HG03521 (cell line): ENCODE results near the gene CMTM2.
"Not testable (repeated sequence)": the region's sequence is repeated elsewhere in the genome, so short reads cannot be mapped to it uniquely, and the experiment has no call there.

Source experiments
- ATAC-seq: cut with Tn5 transposase; IDR thresholded peaks from one replicate; pipeline ENCODE4 v1.9.1; 2021; ENCODE audit warnings: mild to moderate bottlenecking, moderate library complexity; ENCODE audit not compliant: unreplicated experiment

CMTM2 gene

GRCh38 chr16:66581246-66581952 lies 2.1 kb downstream of the CMTM2 start:
- ATAC-seq = no peak

GRCh38 chr16:66585481-66586239 lies 6.4 kb downstream of the CMTM2 start:
- ATAC-seq = no peak

- ATAC-seq = no peak
These were observed 8.8 kb downstream of the CMTM2 start for GRCh38 chr16:66587881-66588600.

DNA sequence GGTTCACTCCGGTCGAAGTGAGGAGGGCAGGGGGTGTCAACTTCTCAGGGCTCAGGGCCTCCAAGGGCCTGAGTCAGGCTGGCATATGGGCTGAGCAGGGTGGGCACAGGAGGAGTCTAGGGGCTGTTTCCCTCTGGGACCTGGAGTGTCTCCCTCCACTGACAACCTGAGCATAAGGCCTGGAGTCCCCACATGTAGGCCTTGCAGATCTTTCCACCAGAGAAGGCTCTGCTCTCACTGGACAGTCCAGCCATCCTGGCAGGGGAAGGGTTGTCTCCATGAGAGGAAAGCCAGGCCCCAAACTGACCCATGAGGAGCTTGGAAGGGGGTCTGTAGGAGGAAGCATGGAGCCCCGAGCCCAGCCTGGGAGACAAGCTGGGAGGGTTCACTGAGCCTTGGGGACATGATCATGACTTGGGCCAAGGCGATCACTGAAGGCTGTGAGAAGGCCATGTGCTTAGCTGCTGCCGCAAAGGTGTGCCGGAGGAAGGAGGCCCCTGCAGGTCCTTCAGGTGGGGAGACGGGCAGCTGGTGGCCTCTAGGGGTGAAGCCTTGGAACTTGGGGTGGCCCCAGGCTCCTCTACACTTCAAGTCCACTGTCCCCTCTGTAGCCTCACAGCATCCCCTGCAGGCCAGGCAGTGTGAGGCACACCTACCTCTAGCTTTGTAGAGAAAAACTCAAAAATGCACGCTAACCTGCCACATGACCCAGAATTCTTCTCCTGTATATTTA lies 9.9 kb downstream of the CMTM2 start:
- ATAC-seq = peak; percentile 71

- ATAC-seq = no peak
These were observed 11.1 kb downstream of the CMTM2 start for GRCh38 chr16:66590322-66590721.

DNA sequence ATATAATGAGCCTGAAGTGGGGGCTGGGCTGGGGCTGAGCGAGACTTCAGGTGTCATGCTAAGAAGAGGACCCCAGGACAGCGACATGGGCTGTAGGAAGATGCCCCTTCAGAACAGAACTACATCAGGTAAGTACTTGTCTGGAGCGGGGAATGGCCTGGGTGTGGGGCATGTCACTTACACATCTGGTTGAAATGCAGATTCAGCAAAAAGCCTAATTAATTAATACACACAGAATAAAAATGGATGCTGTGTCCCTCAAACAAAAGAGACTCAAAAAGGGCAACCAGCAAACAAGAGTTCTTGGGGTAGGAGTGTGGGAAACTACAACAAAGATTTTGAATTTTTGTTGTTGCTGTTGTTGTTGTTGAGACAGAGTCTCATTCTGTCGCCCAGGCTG lies 11.8 kb downstream of the CMTM2 start:
- no peak for ATAC-seq

GRCh38 chr16:66592241-66592640 lies 13.0 kb downstream of the CMTM2 start:
- ATAC-seq = no peak

GRCh38 chr16:66592814-66593213 lies 13.6 kb downstream of the CMTM2 start:
- no peak for ATAC-seq

- no peak for ATAC-seq
These were observed 15.5 kb downstream of the CMTM2 start for GRCh38 chr16:66594739-66595138.

DNA sequence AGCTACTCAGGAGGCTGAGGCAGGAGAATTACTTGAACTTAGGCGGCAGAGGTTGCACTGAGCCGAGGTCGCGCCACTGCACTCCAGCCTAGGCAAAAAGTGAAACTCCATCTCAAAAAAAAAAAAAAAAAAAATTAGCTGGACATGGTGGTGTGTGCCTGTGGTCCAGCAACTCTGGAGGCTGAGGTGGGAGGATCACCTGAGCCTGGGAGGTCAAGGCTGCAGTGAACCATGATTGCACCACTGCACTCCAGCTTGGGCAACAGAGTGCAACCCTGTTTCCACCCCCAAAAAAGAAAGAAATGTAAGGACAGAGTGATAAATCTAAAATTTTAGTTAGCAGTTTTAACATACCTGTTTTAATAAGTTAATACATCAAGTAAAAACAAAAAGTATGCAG lies 17.3 kb downstream of the CMTM2 start:
- ATAC-seq = not testable (repeated sequence)

GRCh38 chr16:66596986-66597848 lies 18.0 kb downstream of the CMTM2 start:
- ATAC-seq = no peak

GRCh38 chr16:66598111-66598510 lies 18.8 kb downstream of the CMTM2 start:
- ATAC-seq = no peak

GRCh38 chr16:66599726-66600125 lies 20.5 kb downstream of the CMTM2 start:
- no peak for ATAC-seq

GRCh38 chr16:66600477-66600876 lies 21.2 kb downstream of the CMTM2 start:
- no peak for ATAC-seq

DNA sequence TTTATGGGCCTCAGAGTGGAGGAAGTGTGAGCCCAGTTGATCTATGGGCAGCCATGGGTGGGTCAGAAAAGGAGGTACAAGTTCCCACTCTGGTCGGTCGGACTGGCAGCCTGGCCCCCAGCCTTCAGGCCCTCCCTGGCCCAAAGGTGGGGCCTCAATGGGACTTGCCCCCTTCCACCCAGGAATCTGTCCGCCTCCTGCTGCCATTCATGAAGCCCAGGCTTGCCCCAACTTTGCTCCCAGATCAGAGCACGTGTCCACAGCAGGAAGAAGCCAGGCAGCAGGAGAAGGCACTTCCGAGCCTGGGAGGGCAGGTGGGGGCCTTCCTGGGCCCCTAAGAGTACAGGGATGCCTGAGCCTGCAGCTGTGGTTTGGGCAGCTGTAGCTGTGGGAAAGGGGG lies 22.2 kb downstream of the CMTM2 start:
- ATAC-seq = no peak

DNA sequence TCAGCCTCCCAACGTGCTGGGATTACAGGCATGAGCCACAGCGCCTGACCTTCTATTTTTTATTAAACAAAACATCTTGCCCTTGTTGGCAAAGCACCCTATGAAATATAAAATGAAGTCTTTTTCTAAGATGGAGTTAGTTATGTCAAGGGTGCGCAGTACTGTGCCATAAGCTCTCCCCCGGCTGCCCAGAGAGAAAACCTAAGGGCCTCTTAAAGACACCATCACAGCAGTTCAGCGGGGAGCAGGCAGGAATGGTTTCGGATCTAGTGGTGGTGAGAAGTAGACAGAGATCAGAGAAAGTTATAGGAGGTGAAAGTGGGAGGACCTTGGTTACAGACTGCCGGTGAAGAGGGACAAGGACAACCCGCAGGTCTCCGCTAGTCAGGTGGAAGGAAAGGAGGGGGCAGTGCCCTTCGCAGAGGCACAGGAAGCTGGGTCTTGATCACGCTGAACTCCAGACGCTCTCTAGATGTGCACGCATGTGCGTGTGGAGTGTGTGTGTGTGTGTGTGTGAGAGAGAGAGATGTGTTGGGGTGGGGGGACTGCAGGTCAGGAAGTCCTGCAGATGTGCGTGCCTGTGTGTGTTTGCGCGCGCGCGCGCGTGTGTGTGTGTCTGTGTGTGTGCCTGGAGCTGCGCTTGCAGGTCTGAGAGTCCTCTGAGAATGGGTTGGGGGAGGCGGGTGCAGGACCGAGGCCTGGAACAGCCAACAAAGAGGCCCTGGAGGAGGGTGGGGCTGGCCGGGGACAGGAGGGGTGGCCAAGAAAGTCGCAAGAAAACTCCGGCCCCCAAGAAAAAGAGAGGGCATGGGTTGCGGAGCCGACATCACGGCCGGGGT lies 24.5 kb downstream of the CMTM2 start:
- no peak for ATAC-seq

DNA sequence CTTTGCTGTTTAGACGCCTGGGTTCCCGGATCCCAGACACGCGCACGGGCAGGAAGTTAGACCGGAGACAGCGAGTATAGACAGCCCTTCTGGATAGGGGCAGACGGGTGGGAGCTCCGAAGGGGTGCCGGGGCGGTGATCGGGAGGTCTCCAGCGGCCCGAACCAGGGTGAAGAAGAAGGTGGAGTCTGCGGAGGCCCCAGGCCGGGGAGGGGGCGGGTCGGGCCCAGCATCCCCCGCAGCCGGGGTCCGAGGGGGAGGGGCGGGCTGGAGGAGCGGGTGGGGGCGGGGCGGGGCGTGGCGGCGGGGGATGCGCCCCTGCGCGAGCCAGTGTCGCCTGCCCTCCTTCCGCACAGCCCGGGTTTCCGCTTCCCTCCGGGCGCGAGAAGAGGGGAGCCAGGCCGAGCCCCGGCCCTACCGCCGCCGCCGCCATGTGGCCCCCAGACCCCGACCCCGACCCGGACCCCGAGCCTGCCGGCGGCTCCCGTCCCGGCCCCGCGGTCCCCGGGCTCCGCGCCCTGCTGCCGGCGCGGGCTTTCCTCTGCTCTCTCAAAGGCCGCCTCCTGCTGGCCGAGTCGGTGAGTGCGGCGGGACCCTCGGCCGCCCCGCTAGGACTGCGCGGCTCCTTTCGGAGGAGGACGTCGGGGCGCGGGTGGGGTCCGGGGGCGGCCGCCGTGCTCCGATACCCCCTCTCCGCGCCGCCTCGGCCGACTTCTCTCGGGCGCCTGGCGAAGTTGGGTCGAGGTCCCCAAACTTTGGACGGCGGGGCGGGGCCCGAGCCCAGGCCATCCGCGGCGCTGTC lies 25.3 kb downstream of the CMTM2 start, which contains the start of gene CMTM3:
CMTM3 (plus strand) TSS at position 329 of the 801 bp plus-strand sequence; CDS start at position 431, 102 bp downstream.
- peak; percentile 58 for ATAC-seq
